ENCODE results near the gene GPR142. TPM values are rescaled to one million over a fixed set of nuclear protein-coding genes. Genes with fewer than 3 reads are reported as not detected.

The GPR142 gene
- total RNA-seq, 4 donors from 2014 or later: not detected

DNA sequence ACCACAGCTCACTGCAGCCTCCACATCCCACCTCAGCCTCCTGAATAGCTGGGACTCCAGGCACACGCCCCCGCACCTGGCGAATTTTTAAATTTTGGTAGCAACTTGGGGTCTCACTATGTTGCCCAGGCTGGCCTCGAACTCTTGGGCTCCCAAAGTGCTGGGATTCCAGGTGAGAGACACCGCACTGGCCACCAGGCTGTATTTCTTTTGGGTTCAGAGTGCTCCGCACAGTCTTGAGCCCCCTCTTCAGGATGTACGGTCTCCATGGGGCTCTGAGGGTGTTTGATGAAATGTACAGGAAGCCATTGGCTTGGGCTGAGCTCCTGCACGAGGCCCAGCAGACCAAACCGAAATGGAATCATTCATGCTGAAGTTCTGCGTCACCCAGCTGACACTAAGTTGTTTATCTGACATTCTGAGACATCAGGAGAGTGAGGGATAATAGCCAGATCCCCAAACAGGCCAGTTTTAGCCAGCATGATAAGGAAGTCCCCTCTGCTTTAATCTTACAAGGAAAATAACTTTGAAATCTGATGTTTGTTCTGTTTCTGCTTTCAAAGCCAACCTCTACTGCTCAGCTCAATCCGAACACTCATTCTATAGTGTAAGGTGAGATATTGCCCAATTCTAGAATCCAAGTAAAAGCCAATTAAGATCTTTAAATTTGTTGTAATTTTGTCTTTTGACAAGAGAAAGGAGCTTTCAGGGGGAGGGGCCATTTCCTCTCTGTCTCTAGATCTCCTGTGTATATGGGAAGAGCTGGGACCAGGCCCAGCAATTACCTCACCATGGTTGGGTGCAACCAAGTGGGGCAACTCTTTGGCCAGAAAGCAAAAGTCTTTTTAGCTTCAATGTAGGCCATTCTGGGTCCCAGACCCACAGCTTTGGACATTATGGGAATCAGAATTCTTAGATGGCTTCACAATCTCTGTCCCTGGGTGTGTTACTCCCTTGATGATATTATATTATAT lies 23.7 kb downstream of the GPR142 start:
- WGBS: 91% methylated on average over 10 of the region's 11 CpGs
- peaks cover 10% of the 10 kb centered on the region for H3K4me1 ChIP-seq
- H3K4me3 ChIP-seq: no peak overlapping the region
- no peaks in the 10 kb centered on the region for H3K27me3 ChIP-seq
- TF ChIP-seq EP300 (IDR thresholded peaks at IDR 0.05): no peak
- TF ChIP-seq POLR2AphosphoS5 (IDR thresholded peaks at IDR 0.05): no peak
- no peak for TF ChIP-seq POLR2A (IDR thresholded peaks at IDR 0.05)
- TF ChIP-seq, protein P1, sequence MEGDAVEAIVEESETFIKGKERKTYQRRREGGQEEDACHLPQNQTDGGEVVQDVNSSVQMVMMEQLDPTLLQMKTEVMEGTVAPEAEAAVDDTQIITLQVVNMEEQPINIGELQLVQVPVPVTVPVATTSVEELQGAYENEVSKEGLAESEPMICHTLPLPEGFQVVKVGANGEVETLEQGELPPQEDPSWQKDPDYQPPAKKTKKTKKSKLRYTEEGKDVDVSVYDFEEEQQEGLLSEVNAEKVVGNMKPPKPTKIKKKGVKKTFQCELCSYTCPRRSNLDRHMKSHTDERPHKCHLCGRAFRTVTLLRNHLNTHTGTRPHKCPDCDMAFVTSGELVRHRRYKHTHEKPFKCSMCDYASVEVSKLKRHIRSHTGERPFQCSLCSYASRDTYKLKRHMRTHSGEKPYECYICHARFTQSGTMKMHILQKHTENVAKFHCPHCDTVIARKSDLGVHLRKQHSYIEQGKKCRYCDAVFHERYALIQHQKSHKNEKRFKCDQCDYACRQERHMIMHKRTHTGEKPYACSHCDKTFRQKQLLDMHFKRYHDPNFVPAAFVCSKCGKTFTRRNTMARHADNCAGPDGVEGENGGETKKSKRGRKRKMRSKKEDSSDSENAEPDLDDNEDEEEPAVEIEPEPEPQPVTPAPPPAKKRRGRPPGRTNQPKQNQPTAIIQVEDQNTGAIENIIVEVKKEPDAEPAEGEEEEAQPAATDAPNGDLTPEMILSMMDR (IDR thresholded peaks at IDR 0.05): no peak
- no peaks in the 10 kb centered on the region for H3K9me3 ChIP-seq
- DNase-seq (ENCODE audit: low spot score in 2 of 2): no peak
- H3K36me3 ChIP-seq: no peaks in the 10 kb centered on the region
- H3K27ac ChIP-seq: no peak overlapping the region

DNA sequence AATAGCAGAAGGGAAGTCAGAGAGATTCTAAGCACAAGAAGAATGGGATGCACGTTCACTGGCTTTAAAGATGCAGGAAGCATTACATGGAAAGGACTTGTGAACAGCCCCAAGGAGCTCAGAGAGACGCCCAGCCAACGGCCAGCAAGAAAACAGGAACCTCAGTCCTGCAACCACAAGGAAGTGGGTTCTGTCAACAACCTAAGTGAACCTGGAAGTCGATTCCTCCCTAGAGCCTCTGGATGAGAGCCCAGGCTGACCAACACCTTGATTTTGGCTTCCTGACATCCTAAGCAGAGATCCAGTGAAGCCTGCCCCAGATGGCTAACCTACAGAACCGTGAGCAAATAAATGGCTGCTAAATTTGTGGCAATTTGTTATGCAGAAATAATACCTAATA lies 24.5 kb downstream of the GPR142 start:
- no peak for DNase-seq (ENCODE audit: low spot score in 2 of 2)
- TF ChIP-seq, protein P1 (IDR thresholded peaks at IDR 0.05): no peak
- TF ChIP-seq POLR2A (IDR thresholded peaks at IDR 0.05) (no peak), POLR2AphosphoS5 (IDR thresholded peaks at IDR 0.05) (no peak), EP300 (IDR thresholded peaks at IDR 0.05) (no peak)
- 73% methylated on average over 5 of the region's 5 CpGs for WGBS
- no peaks in the 10 kb centered on the region for H3K36me3 ChIP-seq
- peaks cover 3% of the 10 kb centered on the region for H3K4me1 ChIP-seq
- H3K4me3 ChIP-seq: no peak overlapping the region
- no peak overlapping the region for H3K27ac ChIP-seq
- H3K9me3 ChIP-seq: no peaks in the 10 kb centered on the region
- no peaks in the 10 kb centered on the region for H3K27me3 ChIP-seq

DNA sequence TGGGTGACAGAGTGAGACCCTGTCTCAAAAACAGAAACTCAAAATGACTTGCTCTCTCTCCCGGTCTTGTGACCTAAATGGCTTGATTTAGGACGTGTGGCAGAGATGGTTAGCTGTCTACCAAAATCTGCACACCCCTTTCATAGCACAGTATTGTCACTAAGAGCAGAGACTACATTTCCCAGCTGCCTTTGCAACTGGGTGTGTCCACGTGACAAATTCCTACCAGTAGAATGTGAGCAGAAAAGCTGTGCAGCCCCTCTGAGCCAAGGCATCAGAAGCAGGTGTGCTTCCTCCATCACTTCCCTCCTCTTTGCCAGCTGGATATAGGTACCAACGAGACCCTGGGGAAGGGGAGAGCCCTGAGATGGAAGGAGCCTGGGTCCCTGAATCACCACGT lies 25.5 kb downstream of the GPR142 start:
- TF ChIP-seq POLR2AphosphoS5 (IDR thresholded peaks at IDR 0.05): no peak
- Histone ChIP-seq H3K4me3 (no peak overlapping the region), H3K27ac (no peak overlapping the region), H3K4me1 (peaks cover 3% of the 10 kb centered on the region), H3K36me3 (no peaks in the 10 kb centered on the region), H3K9me3 (no peaks in the 10 kb centered on the region), H3K27me3 (no peaks in the 10 kb centered on the region)
- 78% methylated on average over 5 of the region's 5 CpGs for WGBS
- no peak for DNase-seq (ENCODE audit: low spot score in 2 of 2)

DNA sequence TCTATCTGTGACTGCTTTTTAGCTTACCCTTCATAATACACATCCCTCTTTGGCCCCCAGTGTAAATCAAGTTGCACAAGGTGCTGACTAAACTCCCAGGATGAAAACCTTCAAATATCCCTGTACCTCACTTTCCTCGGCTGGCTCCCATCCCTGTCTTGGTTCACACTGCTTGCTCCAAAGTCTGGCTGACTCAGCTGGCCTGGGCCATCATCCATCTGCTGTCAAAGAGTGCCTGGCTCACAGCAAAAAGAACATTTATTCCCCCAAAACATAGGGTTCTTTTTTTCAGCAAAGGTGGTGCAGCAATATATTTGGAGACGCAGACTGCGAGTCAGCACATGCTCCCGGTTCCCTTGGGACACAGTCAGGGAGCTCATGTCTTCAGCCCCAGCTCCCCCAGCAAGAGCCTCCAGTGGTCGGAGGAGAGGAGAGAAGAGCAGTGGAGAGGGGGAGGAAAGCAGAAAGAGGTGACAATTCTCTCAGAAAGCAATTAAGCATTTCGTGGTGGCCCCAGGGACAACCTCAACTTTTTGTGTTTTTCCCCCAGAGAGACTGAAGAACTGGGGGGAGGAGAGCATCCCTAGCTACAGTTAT lies 26.1 kb downstream of the GPR142 start:
- Histone ChIP-seq H3K9me3 (no peaks in the 10 kb centered on the region), H3K36me3 (no peaks in the 10 kb centered on the region), H3K4me3 (no peak overlapping the region), H3K27me3 (no peaks in the 10 kb centered on the region), H3K27ac (no peak overlapping the region), H3K4me1 (peaks cover 3% of the 10 kb centered on the region)
- TF ChIP-seq POLR2A (IDR thresholded peaks at IDR 0.05) (no peak), EP300 (IDR thresholded peaks at IDR 0.05) (no peak), POLR2AphosphoS5 (IDR thresholded peaks at IDR 0.05) (no peak)
- WGBS: 62% methylated on average over 6 of the region's 6 CpGs
- DNase-seq (ENCODE audit: low spot score in 2 of 2): no peak

DNA sequence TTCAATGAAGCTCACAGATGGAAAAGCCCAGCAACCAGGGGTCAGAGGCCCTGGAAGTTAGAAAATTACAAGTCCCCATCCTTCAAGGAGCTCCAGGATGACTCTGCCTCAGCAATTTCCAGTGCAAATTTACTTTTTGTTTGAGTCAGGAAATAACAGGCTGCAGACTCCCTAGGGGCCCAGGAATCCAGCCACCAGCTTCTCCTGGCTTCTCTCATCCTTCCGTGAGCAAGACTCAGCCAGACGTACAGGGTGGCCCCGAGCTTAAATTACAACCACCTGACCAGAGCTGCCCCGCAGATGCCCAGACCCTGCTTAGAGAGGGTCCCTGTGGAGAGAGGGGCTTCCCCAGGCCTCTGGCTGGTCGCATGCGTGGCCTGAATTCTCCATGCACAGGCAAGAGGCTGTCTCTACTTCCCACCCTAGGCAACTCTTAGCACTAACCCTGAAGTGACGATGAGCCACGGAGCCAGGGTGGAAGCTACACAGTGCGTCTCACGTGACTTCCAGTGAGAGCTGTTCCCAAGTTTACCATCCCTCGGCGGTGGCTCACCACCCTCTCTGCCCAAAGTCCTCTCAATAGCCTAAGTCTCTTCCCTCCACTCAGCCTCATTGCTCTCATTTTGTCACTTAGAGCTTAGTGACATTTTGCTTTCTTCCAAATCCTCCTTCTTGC lies 27.1 kb downstream of the GPR142 start:
- Histone ChIP-seq H3K4me3 (no peak overlapping the region), H3K27me3 (no peaks in the 10 kb centered on the region), H3K27ac (no peak overlapping the region), H3K4me1 (peaks cover 3% of the 10 kb centered on the region), H3K36me3 (no peaks in the 10 kb centered on the region), H3K9me3 (no peaks in the 10 kb centered on the region)
- no peak for DNase-seq (ENCODE audit: low spot score in 2 of 2)
- TF ChIP-seq POLR2A (IDR thresholded peaks at IDR 0.05) (no peak), EP300 (IDR thresholded peaks at IDR 0.05) (no peak), POLR2AphosphoS5 (IDR thresholded peaks at IDR 0.05) (no peak)
- TF ChIP-seq, protein P1 (IDR thresholded peaks at IDR 0.05): no peak
- WGBS: 79% methylated on average over 11 of the region's 12 CpGs

DNA sequence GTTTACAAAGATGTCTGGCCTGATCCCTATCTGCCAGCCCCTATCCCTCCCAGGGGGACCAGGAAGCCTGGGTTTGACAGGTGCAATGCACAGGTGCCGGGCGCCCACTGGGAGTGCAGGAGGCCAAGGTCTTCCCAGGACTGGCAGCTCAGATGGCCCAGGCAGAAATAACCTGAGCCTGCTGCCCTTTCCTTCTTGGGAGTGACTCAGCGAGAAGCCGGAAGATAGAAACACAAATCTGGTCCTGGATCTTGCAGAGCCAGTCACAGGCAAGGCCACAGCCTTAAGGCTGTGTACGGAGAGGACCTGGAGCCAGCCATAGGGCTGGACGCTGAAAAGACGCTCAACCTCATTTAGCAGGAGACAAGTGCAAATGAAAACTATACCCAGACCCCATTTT lies 27.7 kb downstream of the GPR142 start:
- Histone ChIP-seq H3K27me3 (no peaks in the 10 kb centered on the region), H3K27ac (no peak overlapping the region), H3K9me3 (no peaks in the 10 kb centered on the region), H3K4me3 (no peak overlapping the region), H3K4me1 (peaks cover 3% of the 10 kb centered on the region), H3K36me3 (no peaks in the 10 kb centered on the region)
- no peak for TF ChIP-seq EP300 (IDR thresholded peaks at IDR 0.05)
- TF ChIP-seq POLR2A (IDR thresholded peaks at IDR 0.05): no peak
- no peak for TF ChIP-seq POLR2AphosphoS5 (IDR thresholded peaks at IDR 0.05)
- TF ChIP-seq, protein P1 (IDR thresholded peaks at IDR 0.05): no peak
- no peak for DNase-seq (ENCODE audit: low spot score in 2 of 2)
- WGBS: 69% methylated on average over 7 of the region's 7 CpGs

Measured in suprapubic skin (tissue), 4 donors.